Natural killer cell (primary cell): ENCODE results near the gene ZIK1. TPM values are rescaled to one million over a fixed set of nuclear protein-coding genes. Genes with fewer than 3 reads are reported as not detected.

Experiments
- ATAC-seq, 3 donors: fragments of 150-1000 bp in 2 of 3; fragments of 200-7000 bp in 1 of 3; cut with Tn5 transposase; 1 replicate in 1 of 3; 2 replicates in 2 of 3; pipeline ENCODE4 v1.10.0; 2021; ENCODE audit warnings: mild to moderate bottlenecking in 2 of 3, moderate library complexity in 2 of 3
- DNase-seq, 2 donors: peaks; one replicate each; pipeline versions ENCODE4 v3.0.0 to v3.0.0-alpha.2; 2013 to 2021; ENCODE audit warnings: mixed read lengths in 1 of 2
- H3K27ac ChIP-seq: one replicate; pipeline ENCODE4 v1.5.1; 2013; ENCODE audit warnings: mild to moderate bottlenecking, low read length
- H3K27me3 ChIP-seq: one replicate; pipeline ENCODE4 v1.6.1; 2013; ENCODE audit warnings: low read length; ENCODE audit not compliant: control insufficient read depth, insufficient read depth
- H3K36me3 ChIP-seq: one replicate; pipeline ENCODE4 v1.6.1; 2013; ENCODE audit warnings: low read length; ENCODE audit not compliant: control insufficient read depth, insufficient read depth
- H3K4me1 ChIP-seq: one replicate; pipeline ENCODE4 v1.6.1; 2013; ENCODE audit warnings: low read length; ENCODE audit not compliant: control insufficient read depth, insufficient read depth
- H3K4me3 ChIP-seq: one replicate; pipeline ENCODE4 v1.5.1; 2013; ENCODE audit warnings: low read length
- H3K9me3 ChIP-seq: one replicate; pipeline ENCODE4 v1.6.1; 2013; ENCODE audit warnings: low read length; ENCODE audit not compliant: control insufficient read depth, insufficient read depth
- H3K27ac Mint-ChIP-seq, 2 donors: one replicate each; pipeline ENCODE4 v1.8.0; 2022; ENCODE audit warnings: mild to moderate bottlenecking in 2 of 2, mixed read lengths in 2 of 2, moderate library complexity in 1 of 2
- H3K27me3 Mint-ChIP-seq, 2 donors: one replicate each; pipeline ENCODE4 v1.8.0; 2022; ENCODE audit warnings: low read depth in 2 of 2, mixed read lengths in 2 of 2
- H3K36me3 Mint-ChIP-seq: one replicate; pipeline ENCODE4 v1.8.0; 2022; ENCODE audit warnings: mixed read lengths
- H3K4me1 Mint-ChIP-seq, 2 donors: one replicate each; pipeline ENCODE4 v1.8.0; 2022; ENCODE audit warnings: mixed read lengths in 2 of 2
- H3K4me3 Mint-ChIP-seq: one replicate; pipeline ENCODE4 v1.8.0; 2022; ENCODE audit warnings: mild to moderate bottlenecking, moderate library complexity, mixed read lengths
- H3K9me3 Mint-ChIP-seq, 2 donors: one replicate each; pipeline ENCODE4 v1.8.0; 2022; ENCODE audit warnings: mixed read lengths in 2 of 2
- CTCF ChIP-seq: fragments of 200-600 bp; IDR thresholded peaks from one replicate; pipeline ENCODE4 v1.8.0; 2022; ENCODE audit warnings: antibody characterized with exemption
- WGBS: methylation state at CpG from one replicate; pipeline ENCODE4 v1.1.7; 2013; ENCODE audit warnings: missing lambda C conversion rate; ENCODE audit not compliant: insufficient coverage; 5-methylcytosine and 5-hydroxymethylcytosine counted together
- intact Hi-C: fragments of 100-400 bp; cut with micrococcal nuclease; formaldehyde crosslinking; loops from one replicate; pipeline ENCODE4 v1.14.2; 2022
- total RNA-seq, 4 donors: library from RNA; stranded (reverse); fragments of 120-200 nt in 1 of 4; gene quantifications; one replicate each; pipeline versions ENCODE4 v1.2.3 to v1.2.4, GENCODE V29; 2013 to 2022

The ZIK1 gene
- total RNA-seq, 3 donors from 2014 or later (not counting 1 experiment from before 2014, with no cell fraction given) = 2.7 to 8.2 (median 6.5) TPM

DNA sequence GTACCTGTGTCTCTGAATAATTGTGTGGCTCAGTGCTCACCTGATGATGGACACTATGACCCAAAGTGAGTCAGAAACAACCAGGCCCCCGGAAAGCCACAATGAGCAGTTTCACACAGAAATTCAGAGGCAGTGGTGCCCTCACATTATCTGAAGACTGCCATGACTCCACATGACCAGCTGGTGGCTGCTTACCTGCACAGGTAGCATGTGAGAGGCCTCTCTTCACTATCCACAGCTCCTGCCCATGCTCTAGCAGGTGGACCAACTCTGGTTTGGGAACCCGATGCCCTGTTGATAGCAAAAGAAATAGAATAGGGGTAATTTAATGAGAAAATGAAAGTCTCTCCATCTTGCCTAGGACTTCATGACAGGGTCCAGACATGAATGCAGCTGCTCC lies 31.5 kb upstream of the ZIK1 start:
- no peaks in the 10 kb centered on the region for H3K27me3 Mint-ChIP-seq
- ATAC-seq (no peak), DNase-seq (no peak)
- H3K27ac Mint-ChIP-seq = no peak overlapping the region
- no peak for TF ChIP-seq CTCF
- H3K36me3 ChIP-seq = peaks cover 63% of the 10 kb centered on the region
- WGBS = 100% methylated on average over 2 of the region's 2 CpGs
- peaks cover 41% of the 10 kb centered on the region for H3K9me3 ChIP-seq
- H3K27me3 ChIP-seq = no peaks in the 10 kb centered on the region
- H3K27ac ChIP-seq = no peak overlapping the region
- peaks cover 0 to 21% of the 10 kb centered on the region in 2 donors for H3K4me1 Mint-ChIP-seq
- H3K9me3 Mint-ChIP-seq = peaks cover 16 to 32% of the 10 kb centered on the region in 2 donors
- no peaks in the 10 kb centered on the region for H3K4me1 ChIP-seq
- intact Hi-C loops = loop anchor here (5.0 kb wide), 1 partner anchor 35 kb away; no protein-coding TSS in a partner anchor
- H3K4me3 Mint-ChIP-seq = no peak overlapping the region
- H3K36me3 Mint-ChIP-seq = peaks cover 71% of the 10 kb centered on the region
- H3K4me3 ChIP-seq = no peak overlapping the region

GRCh38 chr19:57557659-57558058 lies 26.3 kb upstream of the ZIK1 start:
- peaks cover 18% of the 10 kb centered on the region for H3K9me3 ChIP-seq
- H3K4me3 ChIP-seq = no peak overlapping the region
- H3K4me1 ChIP-seq = peaks cover 19% of the 10 kb centered on the region
- H3K27ac ChIP-seq = no peak overlapping the region
- ATAC-seq (no peak), DNase-seq (no peak)
- intact Hi-C loops = no loop called here
- H3K27ac Mint-ChIP-seq = peak overlapping the region in 1 of 2 donors; percentile 94
- no peak for TF ChIP-seq CTCF
- 100% methylated on average over 5 of the region's 5 CpGs for WGBS
- H3K27me3 Mint-ChIP-seq = peaks cover 0 to 3% of the 10 kb centered on the region in 2 donors
- H3K4me1 Mint-ChIP-seq = peaks cover 33 to 34% of the 10 kb centered on the region in 2 donors
- H3K36me3 ChIP-seq = peaks cover 19% of the 10 kb centered on the region
- peaks cover 3 to 4% of the 10 kb centered on the region in 2 donors for H3K9me3 Mint-ChIP-seq
- H3K4me3 Mint-ChIP-seq = peak overlapping the region; percentile 98
- peaks cover 42% of the 10 kb centered on the region for H3K36me3 Mint-ChIP-seq
- no peaks in the 10 kb centered on the region for H3K27me3 ChIP-seq

GRCh38 chr19:57558525-57558924 lies 25.4 kb upstream of the ZIK1 start:
- H3K27ac Mint-ChIP-seq = peak overlapping the region; percentile 87 to 94
- peaks cover 0 to 6% of the 10 kb centered on the region in 2 donors for H3K27me3 Mint-ChIP-seq
- WGBS = 50% methylated on average over 6 of the region's 6 CpGs
- H3K4me3 ChIP-seq = no peak overlapping the region
- H3K36me3 Mint-ChIP-seq = peaks cover 44% of the 10 kb centered on the region
- peaks cover 18% of the 10 kb centered on the region for H3K36me3 ChIP-seq
- ATAC-seq (no peak), DNase-seq (no peak)
- peaks cover 19% of the 10 kb centered on the region for H3K4me1 ChIP-seq
- H3K4me3 Mint-ChIP-seq = peak overlapping the region; percentile 98
- intact Hi-C loops = no loop called here
- peaks cover 23% of the 10 kb centered on the region for H3K9me3 ChIP-seq
- peaks cover 5% of the 10 kb centered on the region in 2 donors for H3K9me3 Mint-ChIP-seq
- no peak for TF ChIP-seq CTCF
- no peak overlapping the region for H3K27ac ChIP-seq
- H3K27me3 ChIP-seq = no peaks in the 10 kb centered on the region
- H3K4me1 Mint-ChIP-seq = peaks cover 33 to 34% of the 10 kb centered on the region in 2 donors

DNA sequence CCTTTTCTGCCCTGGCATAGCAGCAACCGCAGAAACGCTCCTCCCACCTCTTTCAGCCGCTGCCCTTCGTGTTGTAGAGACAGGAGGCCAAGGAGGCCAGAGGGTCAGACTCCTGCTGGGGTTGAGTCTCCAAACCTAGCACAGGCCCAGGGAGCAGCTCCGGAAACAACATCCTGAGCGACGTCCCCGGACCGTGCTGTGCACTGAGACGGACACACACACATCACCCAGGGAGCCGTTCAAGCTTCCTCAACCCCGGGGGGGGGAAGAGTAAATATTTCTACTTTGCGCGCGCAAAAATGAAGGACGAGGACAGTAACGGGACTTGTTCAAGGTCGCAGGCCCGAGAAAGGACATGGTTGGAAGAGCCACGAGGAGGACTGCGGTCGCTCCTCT lies 24.9 kb upstream of the ZIK1 start:
- Mint-ChIP-seq H3K36me3 (peaks cover 47% of the 10 kb centered on the region), H3K4me1 (peaks cover 33 to 34% of the 10 kb centered on the region in 2 donors), H3K4me3 (peak overlapping the region; percentile 98), H3K27me3 (peaks cover 0 to 8% of the 10 kb centered on the region in 2 donors), H3K27ac (peak overlapping the region; percentile 87 to 94), H3K9me3 (peaks cover 5 to 8% of the 10 kb centered on the region in 2 donors)
- Histone ChIP-seq H3K4me3 (peak overlapping the region; percentile 93), H3K27me3 (no peaks in the 10 kb centered on the region), H3K9me3 (peaks cover 22% of the 10 kb centered on the region), H3K36me3 (peaks cover 18% of the 10 kb centered on the region), H3K4me1 (peaks cover 19% of the 10 kb centered on the region), H3K27ac (peak overlapping the region; percentile 65)
- intact Hi-C loops = loop anchor here (1.0 kb wide), 2 partner anchors 19 to 124 kb away; partner anchors contain the start of genes ZNF416 and ZNF749
- DNase-seq (peak in 1 of 2 donors; percentile 32), ATAC-seq (peak; percentile 9 to 23 (median 22))
- TF ChIP-seq CTCF = no peak
- under 1% methylated on average over 22 of the region's 22 CpGs for WGBS
